ENCODE measurements around the gene MYOM1. TPM values are rescaled to one million over a fixed set of nuclear protein-coding genes. Genes with fewer than 3 reads are reported as not detected.
"Not testable (repeated sequence)": the region's sequence is repeated elsewhere in the genome, so short reads cannot be mapped to it uniquely, and the experiment has no call there.

Gene MYOM1
- total RNA-seq, 1 experiment from 2014 or later, result 0.41 TPM

DNA sequence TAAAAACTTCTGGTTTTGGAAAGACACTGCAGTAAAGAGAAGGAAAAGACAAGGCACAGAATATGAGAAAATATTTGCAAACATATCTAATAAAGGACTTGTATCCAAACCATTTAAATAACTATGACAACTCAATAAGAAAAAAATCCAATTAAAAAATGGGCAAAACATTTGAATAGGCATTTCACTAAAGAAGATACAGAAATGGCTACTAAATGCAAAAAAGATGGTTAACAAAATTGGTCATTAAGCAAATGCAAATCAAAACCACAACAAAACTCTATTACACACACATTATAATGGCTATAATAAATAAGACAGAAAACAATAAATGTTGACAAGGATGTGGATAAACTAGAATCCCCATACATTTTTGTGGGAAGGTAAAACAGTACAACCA lies 14.5 kb downstream of the MYOM1 start:
- H3K36me3 ChIP-seq (ENCODE audit: control insufficient read depth, insufficient read depth, low read length), result no peaks in the 10 kb centered on the region
- H3K4me3 ChIP-seq (ENCODE audit: low read depth, low read length), result no peak overlapping the region
- intact Hi-C loops (cut with micrococcal nuclease; ENCODE audit: unreplicated experiment), result no loop called here
- H3K4me1 ChIP-seq, result no peaks in the 10 kb centered on the region
- Mint-ChIP-seq H3K27ac (ENCODE audit: unreplicated experiment) (no peak overlapping the region), H3K9me3 (ENCODE audit: unreplicated experiment) (peaks cover 10% of the 10 kb centered on the region), H3K4me1 (ENCODE audit: low read depth, unreplicated experiment) (no peaks in the 10 kb centered on the region), H3K36me3 (ENCODE audit: insufficient read depth, unreplicated experiment) (no peaks in the 10 kb centered on the region), H3K4me3 (ENCODE audit: unreplicated experiment) (no peak overlapping the region), H3K27me3 (ENCODE audit: insufficient read depth, unreplicated experiment) (no peaks in the 10 kb centered on the region)
- DNase-seq, result no peak
- POLR2A ChIA-PET, result no interaction called here
- H3K27me3 ChIP-seq (replicated peaks; ENCODE audit: control insufficient read depth, insufficient read depth, low read length), result no peaks in the 10 kb centered on the region
- TF ChIP-seq CTCF (IDR thresholded peaks at IDR 0.05; ENCODE audit: insufficient read depth in 1 of 2, low read depth in 1 of 2, low read length in 1 of 2, severe bottlenecking in 1 of 2, unreplicated experiment in 1 of 2), result no peak
- CTCF ChIA-PET, result interaction anchor here (0.6 kb wide), 1 partner anchor 111 kb away, joined by 3 read pairs; no protein-coding TSS in a partner anchor
- no TSS peak for BruUV-seq (replicated peaks)
- H3K9me3 ChIP-seq, result 0 out of 2 replicates have a peak, but pooled peaks cover 5% of the 10 kb centered on the region

- Histone ChIP-seq H3K36me3 (ENCODE audit: control insufficient read depth, insufficient read depth, low read length) (no peaks in the 10 kb centered on the region), H3K4me1 (no peaks in the 10 kb centered on the region), H3K9me3 (0 out of 2 replicates have a peak, but pooled peaks cover under 1% of the 10 kb centered on the region), H3K27me3 (replicated peaks; ENCODE audit: control insufficient read depth, insufficient read depth, low read length) (no peaks in the 10 kb centered on the region), H3K4me3 (ENCODE audit: low read depth, low read length) (no peak overlapping the region)
- no peaks in the 10 kb centered on the region for H3K36me3 Mint-ChIP-seq (ENCODE audit: insufficient read depth, unreplicated experiment)
- no peak for TF ChIP-seq CTCF (IDR thresholded peaks at IDR 0.05; ENCODE audit: insufficient read depth in 1 of 2, low read depth in 1 of 2, low read length in 1 of 2, severe bottlenecking in 1 of 2, unreplicated experiment in 1 of 2)
- no peaks in the 10 kb centered on the region for H3K4me1 Mint-ChIP-seq (ENCODE audit: low read depth, unreplicated experiment)
- CTCF ChIA-PET, result interaction anchor here (0.5 kb wide), 1 partner anchor 50 kb away, joined by 6 read pairs; no protein-coding TSS in a partner anchor
- POLR2A ChIA-PET, result no interaction called here
- peaks cover 10% of the 10 kb centered on the region for H3K9me3 Mint-ChIP-seq (ENCODE audit: unreplicated experiment)
- H3K27me3 Mint-ChIP-seq (ENCODE audit: insufficient read depth, unreplicated experiment), result no peaks in the 10 kb centered on the region
- no peak for DNase-seq
- intact Hi-C loops (cut with micrococcal nuclease; ENCODE audit: unreplicated experiment), result no loop called here
- no peak overlapping the region for H3K4me3 Mint-ChIP-seq (ENCODE audit: unreplicated experiment)
- H3K27ac Mint-ChIP-seq (ENCODE audit: unreplicated experiment), result no peak overlapping the region
- no TSS peak for BruUV-seq (replicated peaks)
Measured at GRCh38 chr18:3199942-3200645, 19.7 kb downstream of the MYOM1 start.

DNA sequence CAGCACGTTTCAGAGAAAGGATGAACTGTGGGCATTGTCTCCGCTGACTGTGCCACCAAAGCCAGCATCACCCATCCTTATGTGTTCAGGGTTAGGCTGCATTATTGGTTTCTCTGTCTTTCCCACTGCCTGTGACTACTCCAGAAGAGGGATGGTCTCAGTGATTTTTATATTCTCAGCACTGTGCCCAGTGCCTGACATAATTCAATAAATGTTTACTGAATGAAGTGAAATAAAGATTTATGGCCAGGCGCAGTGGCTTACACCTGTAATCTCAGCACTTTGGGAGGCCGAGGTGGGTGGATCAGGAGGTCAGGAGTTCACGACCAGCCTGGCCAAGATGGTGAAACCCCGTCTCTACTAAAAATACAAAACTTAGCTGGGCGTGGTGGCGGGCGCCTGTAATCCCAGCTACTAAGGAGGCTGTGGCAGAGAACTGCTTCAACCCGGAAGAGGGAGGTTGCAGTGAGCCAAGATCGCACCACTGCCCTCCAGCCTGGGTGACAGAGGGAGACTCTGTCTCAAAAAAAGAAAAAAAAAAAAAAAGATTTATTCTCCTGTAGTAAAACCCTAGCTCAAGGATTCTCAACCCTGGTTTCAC lies 21.4 kb downstream of the MYOM1 start:
- intact Hi-C loops (cut with micrococcal nuclease; ENCODE audit: unreplicated experiment); H3K9me3 ChIP-seq; H3K27me3 ChIP-seq (replicated peaks; ENCODE audit: control insufficient read depth, insufficient read depth, low read length); POLR2A ChIA-PET; H3K36me3 Mint-ChIP-seq (ENCODE audit: insufficient read depth, unreplicated experiment); H3K4me3 ChIP-seq (ENCODE audit: low read depth, low read length); DNase-seq; BruUV-seq (replicated peaks); H3K4me1 Mint-ChIP-seq (ENCODE audit: low read depth, unreplicated experiment); H3K27me3 Mint-ChIP-seq (ENCODE audit: insufficient read depth, unreplicated experiment); H3K27ac Mint-ChIP-seq (ENCODE audit: unreplicated experiment); H3K36me3 ChIP-seq (ENCODE audit: control insufficient read depth, insufficient read depth, low read length); CTCF ChIA-PET; H3K4me1 ChIP-seq; H3K9me3 Mint-ChIP-seq (ENCODE audit: unreplicated experiment); H3K4me3 Mint-ChIP-seq (ENCODE audit: unreplicated experiment): not testable (repeated sequence)

Measured in Caco-2 (cell line).